Liver (tissue), 9 donors: ENCODE results near the gene MRTFB. TPM values are rescaled to one million over a fixed set of nuclear protein-coding genes. Genes with fewer than 3 reads are reported as not detected.

Source experiments
- DNase-seq: peaks from one replicate; pipeline ENCODE4 v3.0.0-alpha.2; 2017; ENCODE audit warnings: low spot score
- H3K27ac ChIP-seq, 2 donors: one replicate each; pipeline ENCODE4 v1.7.0; 2013; ENCODE audit warnings: inconsistent platforms in 2 of 2, low read length in 2 of 2, control low read depth in 1 of 2, low read depth in 1 of 2, mild to moderate bottlenecking in 1 of 2
- H3K27me3 ChIP-seq, 4 donors: one replicate each; pipeline versions ENCODE4 v1.6.1 to v1.7.0; 2013; ENCODE audit warnings: low read length in 3 of 4, inconsistent platforms in 1 of 4, mild to moderate bottlenecking in 1 of 4, moderate library complexity in 1 of 4; ENCODE audit not compliant: control insufficient read depth in 4 of 4, insufficient read depth in 4 of 4
- H3K36me3 ChIP-seq, 4 donors: one replicate each; pipeline versions ENCODE4 v1.6.1 to v1.7.0; 2013; ENCODE audit warnings: low read length in 3 of 4, mild to moderate bottlenecking in 3 of 4, low read depth in 1 of 4, moderate library complexity in 1 of 4; ENCODE audit not compliant: control insufficient read depth in 4 of 4, insufficient read depth in 3 of 4
- H3K4me1 ChIP-seq, 4 donors: one replicate each; pipeline versions ENCODE4 v1.6.1 to v1.7.0; 2013; ENCODE audit warnings: low read length in 3 of 4, mild to moderate bottlenecking in 3 of 4, moderate library complexity in 1 of 4; ENCODE audit not compliant: control insufficient read depth in 4 of 4, insufficient read depth in 4 of 4
- H3K4me3 ChIP-seq, 3 donors: one replicate each; pipeline versions ENCODE4 v1.6.1 to v1.7.0; 2013; ENCODE audit warnings: low read length in 3 of 3, control low read depth in 1 of 3, low read depth in 1 of 3, mild to moderate bottlenecking in 1 of 3
- H3K9ac ChIP-seq, 2 donors: one replicate each; pipeline ENCODE4 v1.7.0; 2013; ENCODE audit warnings: low read length in 2 of 2, mild to moderate bottlenecking in 2 of 2, moderate library complexity in 2 of 2, control low read depth in 1 of 2, low read depth in 1 of 2
- H3K9me3 ChIP-seq, 4 donors: one replicate each; pipeline versions ENCODE4 v1.6.1 to v1.7.0; 2013; ENCODE audit warnings: low read length in 3 of 4; ENCODE audit not compliant: control insufficient read depth in 4 of 4
- ATF3 ChIP-seq: IDR thresholded peaks from 2 replicates; pipeline ENCODE4 v1.6.1; 2016; ENCODE audit warnings: antibody characterized with exemption
- EGR1 ChIP-seq, 2 donors: IDR thresholded peaks; 2 replicates each; pipeline ENCODE4 v1.6.1; 2016 to 2018; ENCODE audit warnings: antibody characterized with exemption in 2 of 2, low read depth in 2 of 2
- FOXA2 ChIP-seq: IDR thresholded peaks from 2 replicates; pipeline ENCODE4 v1.6.1; 2016; ENCODE audit warnings: antibody characterized with exemption
- GABPA ChIP-seq, 2 donors: IDR thresholded peaks in 1 of 2; conservative IDR thresholded peaks in 1 of 2; 2 replicates each; pipeline ENCODE4 v1.6.1; 2016; ENCODE audit warnings: antibody characterized with exemption in 2 of 2, mild to moderate bottlenecking in 1 of 2, moderate library complexity in 1 of 2
- HNF4A ChIP-seq, 2 donors: conservative IDR thresholded peaks; 2 replicates each; pipeline ENCODE4 v1.6.1; 2016; ENCODE audit warnings: antibody characterized with exemption in 2 of 2, mild to moderate bottlenecking in 2 of 2
- JUND ChIP-seq, 2 donors: IDR thresholded peaks; 2 replicates each; pipeline ENCODE4 v1.6.1; 2016; ENCODE audit warnings: antibody characterized with exemption in 2 of 2
- NR2F2 ChIP-seq: IDR thresholded peaks from 2 replicates; pipeline ENCODE4 v1.6.1; 2016; ENCODE audit warnings: antibody characterized with exemption
- RAD21 ChIP-seq, 2 donors: IDR thresholded peaks; 2 replicates each; pipeline ENCODE4 v1.6.1; 2016; ENCODE audit warnings: antibody characterized with exemption in 2 of 2, mild to moderate bottlenecking in 2 of 2
- REST ChIP-seq: IDR thresholded peaks from 2 replicates; pipeline ENCODE4 v1.6.1; 2016; ENCODE audit warnings: antibody characterized with exemption, mild to moderate bottlenecking
- RXRA ChIP-seq, 2 donors: IDR thresholded peaks; 2 replicates each; pipeline ENCODE4 v1.6.1; 2017 to 2018; ENCODE audit warnings: antibody characterized with exemption in 2 of 2, mild to moderate bottlenecking in 1 of 2
- TAF1 ChIP-seq: conservative IDR thresholded peaks from 2 replicates; pipeline ENCODE4 v1.6.1; 2016; ENCODE audit warnings: antibody characterized with exemption, mild to moderate bottlenecking
- YY1 ChIP-seq: IDR thresholded peaks from 2 replicates; pipeline ENCODE4 v1.6.1; 2016; ENCODE audit warnings: antibody characterized with exemption, mild to moderate bottlenecking
- WGBS: extraction: QIAGEN DNeasy Blood & Tissue Kit; methylation state at CpG from one replicate; pipeline ENCODE4 v1.1.7; 2013; 5-methylcytosine and 5-hydroxymethylcytosine counted together
- polyA plus RNA-seq, 2 donors: library from polyadenylated mRNA; stranded (reverse) in 1 of 2; unstranded in 1 of 2; fragments of 200-250 nt in 1 of 2; fragments of >200 nt in 1 of 2; fragmentation: Nextera tagmentation in 1 of 2; extraction: Ambion mirVana in 1 of 2; gene quantifications; one replicate each; pipeline versions ENCODE4 v1.2.1 to v1.2.3, GENCODE V29; 2013 to 2015
- total RNA-seq, 2 donors: library from RNA; depleted of rRNA; stranded (reverse); fragments of >200 nt; gene quantifications; one replicate each; pipeline ENCODE4 v1.2.3, GENCODE V29; 2014
- donor health status: healthy.
- donor health status: healthy.
- donor health status: healthy.
- donor health status: healthy.
- donor health status: healthy.

The MRTFB gene
- total and polyA plus RNA-seq, 4 donors = 4.1 to 14.2 (median 5.8) TPM

GRCh38 chr16:14285513-14286367 lies 214.6 kb downstream of the MRTFB start:
- under 1% methylated on average over 72 of the region's 72 CpGs for WGBS
- Histone ChIP-seq H3K4me3 (peak overlapping the region; percentile 66 to 92 (median 86)), H3K27me3 (no peaks in the 10 kb centered on the region), H3K36me3 (no peaks in the 10 kb centered on the region), H3K27ac (peak overlapping the region; percentile 67 to 70), H3K4me1 (peaks cover 0 to 14% (median 10%) of the 10 kb centered on the region in 4 donors), H3K9ac (peak overlapping the region; percentile 41 to 58), H3K9me3 (peaks cover 3 to 7% (median 6%) of the 10 kb centered on the region in 4 donors)
- TF ChIP-seq ATF3 = peak; percentile 99
- peak in 1 of 2 donors; percentile 63 for TF ChIP-seq RXRA (IDR thresholded peaks at IDR 0.05)
- TF ChIP-seq NR2F2 = no peak
- TF ChIP-seq JUND (IDR thresholded peaks at IDR 0.05) = peak in 1 of 2 donors; percentile 21
- TF ChIP-seq HNF4A (conservative IDR thresholded peaks at IDR 0.05) = peak; percentile 15 to 70
- DNase-seq = peak; percentile 97

GRCh38 chr16:14286368-14287230 lies 215.5 kb downstream of the MRTFB start:
- Histone ChIP-seq H3K4me1 (peaks cover 0 to 14% (median 10%) of the 10 kb centered on the region in 4 donors), H3K27ac (peak overlapping the region in 1 of 2 donors; percentile 26), H3K4me3 (peak overlapping the region in 1 of 3 donors; percentile 92), H3K36me3 (no peaks in the 10 kb centered on the region), H3K9ac (no peak overlapping the region), H3K9me3 (peaks cover 3 to 7% (median 6%) of the 10 kb centered on the region in 4 donors), H3K27me3 (no peaks in the 10 kb centered on the region)
- no peak for TF ChIP-seq TAF1
- TF ChIP-seq JUND (IDR thresholded peaks at IDR 0.05) = no peak
- no peak for TF ChIP-seq YY1
- TF ChIP-seq FOXA2 = no peak
- no peak for TF ChIP-seq RAD21 (IDR thresholded peaks at IDR 0.05)
- no peak for TF ChIP-seq NR2F2
- TF ChIP-seq ATF3 = no peak
- no peak for TF ChIP-seq REST
- TF ChIP-seq EGR1 (IDR thresholded peaks at IDR 0.05; ENCODE audit: low read depth in 2 of 2) = no peak
- TF ChIP-seq GABPA (IDR thresholded peaks at IDR 0.05 in 1 of 2, conservative IDR thresholded peaks at IDR 0.05 in 1 of 2) = no peak
- no peak for DNase-seq
- WGBS = 46% methylated on average over 31 of the region's 31 CpGs
